ENCODE measurements around the gene PLAC9. TPM values are rescaled to one million over a fixed set of nuclear protein-coding genes. Genes with fewer than 3 reads are reported as not detected.

Gene PLAC9
- total RNA-seq, 1 experiment from 2014 or later, result not detected

DNA sequence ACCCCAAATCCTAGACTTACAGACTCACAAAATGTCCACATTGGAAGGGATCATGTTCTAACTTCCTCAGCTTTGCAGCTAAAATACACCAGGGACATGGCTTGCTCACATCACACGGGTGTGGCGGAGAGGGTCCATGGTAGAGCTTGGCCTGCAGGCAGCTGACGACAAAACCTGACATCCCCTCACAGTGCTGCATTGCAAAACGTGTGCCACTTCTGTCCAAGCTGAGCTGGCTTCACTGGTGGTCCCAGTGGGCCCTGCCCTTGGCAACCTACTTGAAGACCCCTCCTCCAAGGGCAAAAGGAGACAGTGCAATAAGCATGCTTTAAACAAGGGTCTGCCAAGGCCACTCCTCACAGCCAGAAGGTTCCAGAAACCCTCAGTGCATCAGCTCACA lies 50.9 kb downstream of the PLAC9 start:
- no peak for DNase-seq (ENCODE audit: low read depth)

DNA sequence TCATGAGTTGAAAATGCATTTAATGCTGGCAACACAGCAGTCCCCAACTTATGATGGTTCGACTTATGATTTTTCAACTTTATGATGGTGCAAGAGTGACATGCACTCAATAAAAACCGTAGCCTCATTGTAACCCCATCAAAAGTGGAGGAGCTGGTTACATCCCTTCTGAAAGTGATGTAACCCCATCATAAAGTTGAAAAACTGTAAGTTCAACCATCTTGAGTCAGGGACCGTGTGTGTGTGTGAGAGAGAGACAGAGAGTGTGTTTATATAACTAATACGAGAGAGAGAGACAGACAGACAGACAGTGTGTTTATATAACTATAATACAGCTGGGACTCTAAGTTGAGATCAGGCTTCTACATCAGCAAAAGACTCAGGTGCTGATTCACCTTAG lies 51.8 kb downstream of the PLAC9 start:
- no peak for DNase-seq (ENCODE audit: low read depth)

DNA sequence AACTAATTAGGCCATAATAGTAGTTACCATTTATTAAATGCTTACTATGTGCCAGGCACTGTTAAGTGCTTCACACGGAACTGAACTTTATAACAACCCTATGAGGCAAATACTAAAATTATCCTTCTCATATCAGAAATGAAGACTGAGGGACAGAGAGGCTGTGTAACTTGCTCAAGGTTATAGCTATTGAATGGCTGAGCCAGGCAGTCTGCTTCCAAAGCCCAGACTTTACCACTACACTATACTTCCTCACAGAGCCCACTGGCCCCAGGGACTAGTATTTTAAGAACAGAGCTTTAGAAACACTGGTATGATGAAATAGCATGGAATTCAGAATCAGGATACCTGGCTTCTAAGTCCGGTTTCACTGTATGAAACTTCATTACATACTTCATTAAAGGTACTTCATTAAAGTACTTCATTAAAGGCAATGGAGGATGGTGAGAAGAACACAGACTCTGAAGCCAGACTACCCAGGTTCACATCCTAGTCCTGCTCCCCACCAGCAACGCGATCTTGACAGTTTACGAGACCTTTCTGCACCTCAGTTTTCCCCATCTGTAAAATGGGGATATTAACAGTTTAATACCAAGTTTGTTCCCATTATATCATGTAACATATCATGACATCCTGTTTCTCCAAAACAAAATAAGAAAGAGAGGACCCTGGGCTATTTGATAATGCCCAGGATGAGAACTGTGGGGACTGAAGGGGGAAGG lies 53.2 kb downstream of the PLAC9 start:
- DNase-seq (ENCODE audit: low read depth), result no peak

DNA sequence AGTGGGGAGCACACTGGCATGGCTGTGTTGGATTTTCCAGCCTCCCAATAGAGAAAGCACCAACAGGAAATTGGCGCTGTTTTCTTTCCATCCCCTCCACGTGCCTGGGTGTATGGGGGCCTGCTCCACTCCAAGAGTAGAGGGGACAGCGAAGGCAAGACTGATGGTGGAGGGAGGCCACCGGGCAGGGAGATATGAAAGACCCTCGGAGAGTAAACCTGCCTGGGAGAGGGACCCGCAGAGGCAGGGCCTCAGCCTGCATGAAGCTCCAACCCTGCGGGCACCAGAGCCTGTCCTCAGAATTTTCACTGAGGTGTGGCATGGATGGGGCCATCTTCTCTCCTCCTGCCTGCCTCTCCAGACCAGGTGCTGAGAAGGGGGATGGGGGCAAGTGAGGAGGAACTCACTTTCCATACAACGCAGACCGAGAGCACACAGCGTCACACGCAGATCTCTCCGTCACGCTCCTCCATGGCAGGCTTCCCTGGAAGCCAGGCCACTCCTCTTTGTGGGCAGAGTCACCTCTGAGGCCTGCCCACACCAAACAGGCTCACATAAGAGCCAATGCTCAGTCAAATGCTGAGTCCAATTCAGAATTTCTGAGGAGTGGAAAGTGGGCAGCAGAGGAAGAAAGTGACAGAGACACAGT lies 54.0 kb downstream of the PLAC9 start:
- no peak for DNase-seq (ENCODE audit: low read depth)

DNA sequence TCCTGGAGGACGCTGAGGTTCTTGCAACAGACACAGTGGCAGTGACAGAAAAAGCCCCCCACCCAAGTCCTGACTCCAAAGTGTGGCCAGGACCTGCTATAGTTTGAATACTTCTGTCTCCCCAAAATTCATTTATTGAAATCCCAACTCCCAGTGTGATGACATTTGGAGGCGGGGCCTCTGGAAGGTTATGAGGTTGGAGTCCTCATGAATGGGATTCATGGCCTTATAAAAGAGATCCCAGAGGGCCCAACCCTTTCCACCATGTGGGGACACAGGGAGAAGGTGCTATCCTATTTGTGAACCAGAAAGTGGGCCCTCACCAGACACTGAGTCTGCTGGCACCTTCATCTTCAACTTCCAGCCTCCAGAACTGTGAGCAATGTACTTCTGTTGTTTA lies 54.5 kb downstream of the PLAC9 start:
- no peak for DNase-seq (ENCODE audit: low read depth)

DNA sequence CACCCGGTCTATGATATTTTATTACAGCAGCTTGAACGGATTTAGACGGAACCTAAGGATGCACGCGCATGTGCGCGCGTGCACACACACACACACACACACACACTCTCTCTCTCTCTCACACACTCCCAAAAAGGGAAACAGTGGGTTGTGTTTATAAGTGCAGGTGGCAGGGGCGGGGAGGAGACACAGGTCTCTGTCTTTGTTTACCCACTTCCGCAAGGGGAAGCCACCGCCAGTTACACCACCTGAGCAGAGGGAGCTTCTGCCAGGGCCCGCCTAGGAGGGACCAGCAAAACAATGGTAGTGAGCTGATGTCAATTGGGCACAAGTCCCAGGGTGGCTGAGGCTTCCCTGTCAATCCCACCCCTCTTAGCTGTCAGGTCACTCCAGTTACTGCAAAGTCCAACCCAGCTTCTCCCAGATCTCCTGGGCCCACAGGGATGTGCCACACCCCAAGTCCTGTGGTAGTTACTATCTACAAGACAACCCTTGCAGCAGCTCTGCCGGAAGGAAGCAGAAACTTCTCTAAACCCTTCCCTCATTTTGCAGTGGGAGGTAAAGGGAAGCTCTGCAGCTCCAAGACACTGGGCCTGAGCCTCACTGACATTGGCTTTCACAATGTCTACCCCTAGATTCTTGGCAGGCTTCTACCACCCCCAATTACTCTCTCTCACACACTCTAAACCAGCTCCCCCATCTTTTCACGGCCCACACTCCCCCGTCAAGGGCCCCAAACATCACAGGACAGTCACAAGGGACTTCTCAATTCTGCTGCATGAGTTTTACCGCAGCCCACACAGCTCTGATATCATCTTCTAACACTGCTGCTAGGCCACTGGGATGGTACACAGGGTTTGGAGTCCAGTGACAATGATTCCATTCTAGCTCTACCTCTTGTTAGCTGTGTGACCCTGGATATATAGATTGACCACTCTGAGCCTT lies 55.2 kb downstream of the PLAC9 start:
- no peak for DNase-seq (ENCODE audit: low read depth)

DNA sequence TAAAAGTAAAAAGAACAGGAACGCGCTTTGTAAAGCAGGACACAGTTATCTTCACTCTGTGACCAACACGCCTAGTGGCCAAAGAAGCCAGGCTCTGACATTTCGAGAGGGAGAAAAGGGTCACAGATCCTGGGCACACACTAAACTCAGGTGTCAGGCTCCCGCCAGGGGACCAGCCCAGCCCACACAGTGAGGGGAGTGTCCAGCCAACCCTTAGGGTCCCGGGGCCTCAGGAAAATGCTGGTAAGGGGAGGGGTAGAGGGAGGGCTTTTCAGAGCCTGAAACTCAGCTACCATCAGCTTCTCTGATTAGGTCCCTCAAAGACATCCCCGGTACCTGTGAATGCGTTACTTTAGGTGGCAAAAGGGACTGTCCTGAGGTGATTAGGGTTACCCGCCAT lies 56.2 kb downstream of the PLAC9 start:
- DNase-seq (ENCODE audit: low read depth), result no peak

DNA sequence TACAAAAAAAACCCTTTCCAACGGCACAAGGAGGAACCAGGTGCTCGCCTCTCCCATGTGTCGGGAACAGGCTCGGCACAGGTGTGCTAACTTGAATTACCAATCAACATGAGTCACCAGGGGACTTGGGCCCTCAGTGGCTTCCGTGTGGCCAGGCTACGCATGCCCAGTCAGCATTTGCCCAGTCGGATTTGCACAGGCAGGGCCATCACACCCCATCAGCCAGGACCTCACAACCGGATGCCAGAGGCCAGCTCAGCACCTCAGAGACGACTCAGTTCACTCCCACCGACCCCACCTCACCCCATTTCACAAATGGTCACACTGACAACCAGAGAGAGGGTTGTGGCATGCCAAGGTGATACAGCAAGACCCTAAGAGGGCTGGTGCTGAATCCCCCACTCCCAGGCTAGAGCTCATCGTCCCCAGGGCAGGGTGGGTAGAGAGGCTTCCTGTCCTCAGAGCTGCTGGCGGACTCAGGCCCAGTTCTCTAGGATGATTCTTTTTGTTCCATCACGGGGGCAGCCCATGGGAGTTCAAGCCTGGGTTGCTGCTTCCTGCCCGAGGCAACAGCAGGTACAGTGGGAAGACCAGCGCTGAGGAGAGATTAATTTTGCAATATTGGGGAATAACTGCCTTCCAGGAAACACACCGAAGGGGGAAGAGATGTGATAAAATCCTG lies 59.2 kb downstream of the PLAC9 start:
- no peak for DNase-seq (ENCODE audit: low read depth)

DNA sequence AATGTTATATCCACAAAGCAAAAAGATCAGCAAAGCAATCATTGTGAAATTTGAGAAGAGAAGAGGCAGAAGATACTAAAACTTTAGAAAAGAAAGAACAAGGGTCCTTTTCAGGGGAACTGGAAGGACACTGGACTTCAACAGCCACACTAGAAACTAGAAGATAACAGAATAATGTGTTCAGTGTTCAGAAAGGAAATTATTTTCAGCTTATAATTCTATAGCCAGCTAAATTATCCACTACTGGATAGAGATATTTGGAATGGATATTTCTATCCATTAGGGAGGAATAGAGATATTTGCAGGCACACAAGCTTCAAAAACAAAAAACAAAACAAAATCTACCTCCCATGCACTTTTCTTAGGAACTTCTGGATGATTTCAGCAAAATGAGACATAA lies 60.0 kb downstream of the PLAC9 start:
- no peak for DNase-seq (ENCODE audit: low read depth)

DNA sequence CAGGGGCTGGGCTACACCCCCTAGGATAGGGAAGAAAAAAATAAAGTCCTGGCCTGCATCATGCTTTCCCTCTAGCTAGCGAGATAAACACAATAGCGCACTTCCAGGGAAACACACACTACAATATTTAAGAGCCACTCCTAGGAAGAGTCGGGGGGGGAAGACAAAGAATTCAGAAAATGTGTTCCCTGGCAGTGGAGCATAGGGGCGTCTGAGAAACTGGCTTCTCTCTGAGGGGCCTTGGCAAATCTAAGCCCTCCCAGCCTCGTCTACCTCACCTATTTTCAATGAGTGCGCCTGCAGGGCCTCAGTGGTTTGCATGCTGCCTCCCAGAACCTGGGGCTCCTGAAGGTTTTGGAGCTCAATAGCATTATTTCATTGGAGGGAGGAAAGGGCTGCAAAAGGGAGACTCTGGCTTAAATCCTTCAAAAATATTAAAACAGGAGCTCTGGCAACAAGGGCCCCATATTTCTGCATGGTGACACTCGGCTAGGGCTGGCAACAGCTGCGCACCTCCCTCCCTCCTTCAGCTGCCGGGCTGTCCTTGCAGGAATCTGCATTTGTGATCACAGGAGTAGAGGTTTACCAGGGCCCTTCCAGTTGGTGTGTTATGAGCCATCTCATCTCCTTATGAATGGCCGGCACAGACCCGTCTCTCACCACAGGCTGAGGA lies 62.0 kb downstream of the PLAC9 start:
- peak; percentile 42 for DNase-seq (ENCODE audit: low read depth)

Other genes starting within 250 kb of the PLAC9 start
- gene SFTPD, start 183.6 kb upstream of the PLAC9 start, total RNA-seq (2014; rRNA removed), result not detected in 2 replicates
- gene TMEM254, start 54.1 kb upstream of the PLAC9 start, total RNA-seq (2014; rRNA removed), result 9.1 and 11.7 TPM in 2 replicates
- gene ANXA11, start 72.8 kb downstream of the PLAC9 start, total RNA-seq (2014; rRNA removed), result 55.9 and 84.7 TPM in 2 replicates
- not detected in 2 replicates for gene MAT1A, start 156.9 kb downstream of the PLAC9 start, total RNA-seq (2014; rRNA removed)
- gene DYDC1, start 224.0 kb downstream of the PLAC9 start, total RNA-seq (2014; rRNA removed), result not detected in 2 replicates
- not detected in 2 replicates for gene DYDC2, start 224.1 kb downstream of the PLAC9 start, total RNA-seq (2014; rRNA removed)